ENCODE results near the gene HPDL.

The HPDL gene

GRCh38 chr1:45345014-45345413 is 18.3 kb downstream of the HPDL start:
- no peak for TF ChIP-seq CTCF (conservative IDR thresholded peaks at IDR 0.05; ENCODE audit: low read depth, low read length)
- H3K4me3 ChIP-seq (ENCODE audit: low read length): no peak overlapping the region
- DNase-seq (ENCODE audit: low read depth): no peak

GRCh38 chr1:45346473-45346872 is 19.8 kb downstream of the HPDL start:
- H3K4me3 ChIP-seq (ENCODE audit: low read length): no peak overlapping the region
- no peak for DNase-seq (ENCODE audit: low read depth)
- no peak for TF ChIP-seq CTCF (conservative IDR thresholded peaks at IDR 0.05; ENCODE audit: low read depth, low read length)

- no peak for DNase-seq (ENCODE audit: low read depth)
- no peak overlapping the region for H3K4me3 ChIP-seq (ENCODE audit: low read length)
- TF ChIP-seq CTCF (conservative IDR thresholded peaks at IDR 0.05; ENCODE audit: low read depth, low read length): no peak
These were observed 21.3 kb downstream of the HPDL start for GRCh38 chr1:45348020-45348419.

- DNase-seq (ENCODE audit: low read depth): no peak
- TF ChIP-seq CTCF (conservative IDR thresholded peaks at IDR 0.05; ENCODE audit: low read depth, low read length): no peak
- H3K4me3 ChIP-seq (ENCODE audit: low read length): no peak overlapping the region
These were observed 21.9 kb downstream of the HPDL start for GRCh38 chr1:45348609-45348965.

GRCh38 chr1:45348966-45349677 is 22.4 kb downstream of the HPDL start:
- TF ChIP-seq CTCF (conservative IDR thresholded peaks at IDR 0.05; ENCODE audit: low read depth, low read length): no peak
- DNase-seq (ENCODE audit: low read depth): no peak
- no peak overlapping the region for H3K4me3 ChIP-seq (ENCODE audit: low read length)

- no peak for DNase-seq (ENCODE audit: low read depth)
- no peak overlapping the region for H3K4me3 ChIP-seq (ENCODE audit: low read length)
- no peak for TF ChIP-seq CTCF (conservative IDR thresholded peaks at IDR 0.05; ENCODE audit: low read depth, low read length)
These were observed 24.8 kb downstream of the HPDL start for GRCh38 chr1:45351508-45351907.

GRCh38 chr1:45353685-45354084 is 27.0 kb downstream of the HPDL start:
- DNase-seq (ENCODE audit: low read depth): no peak
- no peak overlapping the region for H3K4me3 ChIP-seq (ENCODE audit: low read length)
- no peak for TF ChIP-seq CTCF (conservative IDR thresholded peaks at IDR 0.05; ENCODE audit: low read depth, low read length)
